Endothelial cell (in vitro differentiated cells): Measurements from ENCODE around the gene MESD. TPM values are rescaled to one million over a fixed set of nuclear protein-coding genes. Genes with fewer than 3 reads are reported as not detected.
A peak's percentile ranks its signal among the peaks of the same experiment; 100 is the strongest.

Experiments used
- DNase-seq: peaks from one replicate; pipeline ENCODE4 v3.0.0; 2021; ENCODE audit warnings: low spot score
- H3K27ac Mint-ChIP-seq: one replicate; pipeline ENCODE4 v1.8.0; 2021; ENCODE audit warnings: mixed read lengths, inconsistent platforms; ENCODE audit not compliant: unreplicated experiment
- H3K27me3 Mint-ChIP-seq: one replicate; pipeline ENCODE4 v1.8.0; 2021; ENCODE audit warnings: mild to moderate bottlenecking, moderate library complexity, mixed read lengths, inconsistent platforms; ENCODE audit not compliant: unreplicated experiment
- H3K36me3 Mint-ChIP-seq: one replicate; pipeline ENCODE4 v1.8.0; 2021; ENCODE audit warnings: mild to moderate bottlenecking, low read depth, mixed read lengths, inconsistent platforms; ENCODE audit not compliant: unreplicated experiment
- H3K4me1 Mint-ChIP-seq: one replicate; pipeline ENCODE4 v1.8.0; 2021; ENCODE audit warnings: mild to moderate bottlenecking, mixed read lengths, inconsistent platforms; ENCODE audit not compliant: unreplicated experiment
- H3K4me3 Mint-ChIP-seq: one replicate; pipeline ENCODE4 v1.8.0; 2021; ENCODE audit warnings: mild to moderate bottlenecking, mixed read lengths, inconsistent platforms; ENCODE audit not compliant: unreplicated experiment
- H3K9me3 Mint-ChIP-seq: one replicate; pipeline ENCODE4 v1.8.0; 2021; ENCODE audit warnings: mixed read lengths, inconsistent platforms; ENCODE audit not compliant: unreplicated experiment
- total RNA-seq: library from RNA; stranded (reverse); fragmentation: NEBNext Ultra II Directional; extraction: Animal tissue kit (Norgen Biotek cat#: 25700); gene quantifications from one replicate; pipeline ENCODE4 v1.2.1, GENCODE V29; 2021; ENCODE audit not compliant: unreplicated experiment
- TF ChIP-seq, protein P1 (sequence below): fragments of 200-600 bp; sonication (generic); IDR thresholded peaks from one replicate; pipeline ENCODE4 v1.5.0; 2021; ENCODE audit warnings: antibody characterized with exemption; ENCODE audit not compliant: unreplicated experiment

Gene MESD
- total RNA-seq, 1 donor from 2014 or later: 35.7 TPM

DNA sequence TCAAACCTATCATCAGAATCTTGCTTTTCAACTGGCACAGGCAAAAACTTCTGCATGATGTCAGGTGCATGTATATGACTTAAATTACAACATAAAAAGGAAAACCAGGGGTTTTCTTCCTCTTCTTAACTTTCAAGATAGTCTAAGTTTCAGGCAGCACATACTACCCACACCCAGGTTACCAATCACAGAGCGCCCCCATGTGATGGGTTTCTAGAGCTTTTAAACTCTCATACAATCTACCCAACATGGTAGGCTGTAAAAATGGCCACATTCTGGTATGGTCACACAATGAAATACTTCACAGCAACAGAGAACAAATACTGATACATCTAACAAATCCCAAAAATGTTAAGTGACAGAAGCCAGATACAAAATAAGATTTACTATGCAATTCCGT lies 7.4 kb downstream of the MESD start:
- Mint-ChIP-seq H3K9me3 (no peaks in the 10 kb centered on the region), H3K4me1 (peaks cover 13% of the 10 kb centered on the region), H3K4me3 (no peak overlapping the region), H3K27me3 (no peaks in the 10 kb centered on the region), H3K36me3 (peaks cover 17% of the 10 kb centered on the region), H3K27ac (no peak overlapping the region)
- TF ChIP-seq, protein P1, sequence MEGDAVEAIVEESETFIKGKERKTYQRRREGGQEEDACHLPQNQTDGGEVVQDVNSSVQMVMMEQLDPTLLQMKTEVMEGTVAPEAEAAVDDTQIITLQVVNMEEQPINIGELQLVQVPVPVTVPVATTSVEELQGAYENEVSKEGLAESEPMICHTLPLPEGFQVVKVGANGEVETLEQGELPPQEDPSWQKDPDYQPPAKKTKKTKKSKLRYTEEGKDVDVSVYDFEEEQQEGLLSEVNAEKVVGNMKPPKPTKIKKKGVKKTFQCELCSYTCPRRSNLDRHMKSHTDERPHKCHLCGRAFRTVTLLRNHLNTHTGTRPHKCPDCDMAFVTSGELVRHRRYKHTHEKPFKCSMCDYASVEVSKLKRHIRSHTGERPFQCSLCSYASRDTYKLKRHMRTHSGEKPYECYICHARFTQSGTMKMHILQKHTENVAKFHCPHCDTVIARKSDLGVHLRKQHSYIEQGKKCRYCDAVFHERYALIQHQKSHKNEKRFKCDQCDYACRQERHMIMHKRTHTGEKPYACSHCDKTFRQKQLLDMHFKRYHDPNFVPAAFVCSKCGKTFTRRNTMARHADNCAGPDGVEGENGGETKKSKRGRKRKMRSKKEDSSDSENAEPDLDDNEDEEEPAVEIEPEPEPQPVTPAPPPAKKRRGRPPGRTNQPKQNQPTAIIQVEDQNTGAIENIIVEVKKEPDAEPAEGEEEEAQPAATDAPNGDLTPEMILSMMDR: no peak
- no peak for DNase-seq

- H3K27ac Mint-ChIP-seq: no peak overlapping the region
- H3K27me3 Mint-ChIP-seq: no peaks in the 10 kb centered on the region
- H3K4me3 Mint-ChIP-seq: no peak overlapping the region
- no peaks in the 10 kb centered on the region for H3K9me3 Mint-ChIP-seq
- peaks cover 10% of the 10 kb centered on the region for H3K4me1 Mint-ChIP-seq
- no peak for DNase-seq
- H3K36me3 Mint-ChIP-seq: peaks cover 17% of the 10 kb centered on the region
- TF ChIP-seq, protein P1: no peak
These were observed 9.9 kb downstream of the MESD start for GRCh38 chr15:80979538-80980200.

GRCh38 chr15:80978685-80979329 lies 10.8 kb downstream of the MESD start:
- no peak for DNase-seq
- Mint-ChIP-seq H3K4me3 (no peak overlapping the region), H3K27me3 (no peaks in the 10 kb centered on the region), H3K4me1 (peaks cover 14% of the 10 kb centered on the region), H3K27ac (no peak overlapping the region), H3K9me3 (no peaks in the 10 kb centered on the region), H3K36me3 (peaks cover 17% of the 10 kb centered on the region)
- TF ChIP-seq, protein P1: no peak

- no peaks in the 10 kb centered on the region for H3K27me3 Mint-ChIP-seq
- H3K9me3 Mint-ChIP-seq: no peaks in the 10 kb centered on the region
- H3K4me3 Mint-ChIP-seq: no peak overlapping the region
- H3K36me3 Mint-ChIP-seq: peaks cover 17% of the 10 kb centered on the region
- DNase-seq: peak; percentile 73
- no peak overlapping the region for H3K27ac Mint-ChIP-seq
- TF ChIP-seq, protein P1: peak; percentile 53
- peaks cover 15% of the 10 kb centered on the region for H3K4me1 Mint-ChIP-seq
These were observed 12.0 kb downstream of the MESD start for GRCh38 chr15:80977627-80978036.

DNA sequence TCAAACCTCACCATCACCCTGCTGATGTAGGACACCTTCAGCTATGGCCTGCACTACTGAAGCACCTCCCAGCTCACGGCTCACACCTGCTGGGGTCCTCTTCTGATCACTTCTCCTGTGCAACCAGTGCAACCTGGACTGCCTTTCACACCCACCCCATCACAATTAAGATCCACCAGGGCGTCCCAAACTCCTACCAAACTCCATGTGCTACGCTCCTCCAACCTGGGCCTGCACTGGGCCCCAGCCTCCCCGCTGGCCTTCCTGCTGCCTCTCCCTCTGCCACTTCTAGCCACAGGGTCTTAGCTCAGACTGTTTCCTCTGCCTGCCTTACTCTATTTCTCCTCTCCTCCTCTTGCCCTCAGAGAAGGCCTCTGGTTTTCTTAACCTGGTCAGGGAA lies 12.8 kb downstream of the MESD start:
- no peak overlapping the region for H3K27ac Mint-ChIP-seq
- H3K36me3 Mint-ChIP-seq: peaks cover 11% of the 10 kb centered on the region
- no peak overlapping the region for H3K4me3 Mint-ChIP-seq

More for the DNA sequence above, 12.8 kb downstream of the MESD start:
- H3K4me1 Mint-ChIP-seq: peaks cover 15% of the 10 kb centered on the region
- no peaks in the 10 kb centered on the region for H3K9me3 Mint-ChIP-seq
- no peak for DNase-seq
- no peaks in the 10 kb centered on the region for H3K27me3 Mint-ChIP-seq
- TF ChIP-seq, protein P1: no peak
